Measurements from ENCODE around the gene NUP188. TPM values are rescaled to one million over a fixed set of nuclear protein-coding genes. Genes with fewer than 3 reads are reported as not detected.
"Not testable (repeated sequence)": the region's sequence is repeated elsewhere in the genome, so short reads cannot be mapped to it uniquely, and the experiment has no call there.

The NUP188 gene
- total RNA-seq, 1 donor: 30.0 TPM

DNA sequence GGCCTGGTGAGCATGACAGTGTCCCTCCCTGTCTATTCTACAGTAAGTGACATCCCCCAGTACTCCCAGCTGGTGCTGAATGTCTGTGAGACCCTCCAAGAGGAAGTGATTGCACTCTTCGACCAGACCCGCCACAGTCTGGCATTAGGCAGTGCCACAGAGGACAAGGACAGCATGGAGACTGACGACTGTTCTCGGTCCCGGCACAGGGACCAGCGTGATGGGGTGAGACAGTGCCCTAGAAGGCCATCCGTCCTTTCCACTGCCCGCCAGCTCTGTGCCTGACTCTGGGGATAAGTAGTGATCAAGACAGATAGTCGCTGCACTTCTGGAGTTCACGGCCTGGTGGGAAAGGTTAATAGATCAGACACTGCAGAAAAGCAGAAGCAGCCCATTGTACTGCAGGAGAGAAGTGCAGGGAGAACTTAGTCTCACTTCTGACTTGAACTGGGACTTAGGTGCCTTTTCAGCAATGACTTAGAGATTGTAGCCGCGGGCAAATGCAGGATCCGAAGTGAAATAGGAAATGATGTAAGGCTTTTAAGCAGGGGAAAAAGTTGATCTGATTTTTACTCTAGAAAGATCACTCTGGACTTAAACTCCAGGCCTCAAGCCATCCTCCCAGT is 52.2 kb downstream of the NUP188 start:
- no peak for TF ChIP-seq CTCF (IDR thresholded peaks at IDR 0.05; ENCODE audit: extremely low read depth, low read depth, low read length)
- Histone ChIP-seq H3K9me3 (ENCODE audit: low read depth, low read length) (no peaks in the 10 kb centered on the region), H3K4me2 (ENCODE audit: insufficient read depth, low read length) (no peak overlapping the region), H3K36me3 (ENCODE audit: insufficient read depth, low read length) (peaks cover 69% of the 10 kb centered on the region), H3K4me1 (ENCODE audit: insufficient read depth, low read length) (no peaks in the 10 kb centered on the region), H3K79me2 (ENCODE audit: insufficient read depth, low read length) (no peaks in the 10 kb centered on the region), H3K27me3 (ENCODE audit: insufficient read depth, low read length) (no peaks in the 10 kb centered on the region), H3K4me3 (ENCODE audit: insufficient read depth, low read length) (no peak overlapping the region), H4K20me1 (ENCODE audit: insufficient read depth, low read length) (no peaks in the 10 kb centered on the region), H3K27ac (ENCODE audit: low read depth, low read length) (no peak overlapping the region), H2AFZ (ENCODE audit: low read length) (no peak overlapping the region)
- no peak for DNase-seq (ENCODE audit: insufficient read length, low spot score, missing footprints)

DNA sequence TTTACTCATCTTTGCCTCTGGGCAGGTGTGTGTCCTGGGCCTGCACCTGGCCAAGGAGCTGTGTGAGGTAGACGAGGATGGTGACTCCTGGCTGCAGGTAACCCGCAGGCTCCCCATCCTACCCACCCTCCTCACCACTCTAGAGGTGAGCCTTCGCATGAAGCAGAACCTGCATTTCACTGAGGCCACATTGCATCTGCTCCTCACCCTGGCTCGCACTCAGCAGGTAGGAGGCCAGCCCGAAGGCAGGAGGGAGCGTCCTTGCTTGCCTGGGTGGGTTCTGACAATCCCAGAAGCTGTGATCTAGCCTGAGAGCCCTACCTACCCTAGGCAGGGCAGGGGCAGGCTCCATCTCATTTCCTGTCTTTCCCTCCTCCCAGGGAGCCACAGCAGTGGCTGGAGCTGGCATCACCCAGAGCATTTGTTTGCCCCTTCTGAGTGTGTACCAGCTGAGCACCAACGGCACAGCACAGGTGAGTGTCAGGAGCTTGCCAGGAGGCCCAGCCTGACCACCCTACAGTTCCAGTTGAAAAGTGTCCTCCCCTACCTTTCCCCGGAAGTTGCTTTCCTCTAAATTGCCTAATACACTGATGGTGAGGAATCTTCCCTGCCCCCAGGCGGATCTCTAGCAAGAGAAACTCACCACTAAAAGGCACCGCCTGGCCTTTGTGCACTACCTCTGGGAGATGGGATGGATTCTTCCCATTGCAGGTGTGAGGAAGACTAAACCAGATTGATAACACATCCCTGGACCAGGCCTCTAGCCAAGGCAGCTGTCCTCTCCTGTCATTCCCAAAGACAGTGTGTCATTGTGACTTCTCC is 54.2 kb downstream of the NUP188 start:
- Histone ChIP-seq H3K4me2 (ENCODE audit: insufficient read depth, low read length) (no peak overlapping the region), H3K4me1 (ENCODE audit: insufficient read depth, low read length) (no peaks in the 10 kb centered on the region), H3K79me2 (ENCODE audit: insufficient read depth, low read length) (no peaks in the 10 kb centered on the region), H3K36me3 (ENCODE audit: insufficient read depth, low read length) (peaks cover 67% of the 10 kb centered on the region), H3K9me3 (ENCODE audit: low read depth, low read length) (no peaks in the 10 kb centered on the region), H3K4me3 (ENCODE audit: insufficient read depth, low read length) (no peak overlapping the region), H2AFZ (ENCODE audit: low read length) (no peak overlapping the region), H3K27me3 (ENCODE audit: insufficient read depth, low read length) (no peaks in the 10 kb centered on the region), H3K27ac (ENCODE audit: low read depth, low read length) (no peak overlapping the region), H4K20me1 (ENCODE audit: insufficient read depth, low read length) (peaks cover 3% of the 10 kb centered on the region)
- TF ChIP-seq CTCF (IDR thresholded peaks at IDR 0.05; ENCODE audit: extremely low read depth, low read depth, low read length): no peak
- DNase-seq (ENCODE audit: insufficient read length, low spot score, missing footprints): no peak

DNA sequence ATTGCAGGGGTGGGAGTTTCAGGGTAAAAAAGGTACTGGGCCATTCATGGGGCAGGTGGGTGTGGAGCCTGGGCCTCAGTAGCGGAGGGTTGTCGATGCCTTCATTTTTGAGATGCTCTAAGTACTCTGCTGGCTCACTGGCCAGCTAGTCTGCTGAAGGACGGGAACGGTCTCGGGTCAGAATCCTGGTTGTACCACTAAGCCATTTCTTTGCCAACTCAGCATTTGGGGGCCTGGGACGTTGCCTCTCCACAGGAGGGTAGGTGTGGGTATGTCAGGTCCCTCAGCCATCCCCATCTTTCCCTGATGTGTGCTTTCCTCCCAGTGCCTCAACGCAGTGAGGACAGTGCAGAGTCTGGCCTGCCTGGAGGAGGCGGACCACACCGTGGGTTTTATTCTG is 55.5 kb downstream of the NUP188 start:
- H3K4me2 ChIP-seq (ENCODE audit: insufficient read depth, low read length): no peak overlapping the region
- peak; percentile 49 for DNase-seq (ENCODE audit: insufficient read length, low spot score, missing footprints)
- no peaks in the 10 kb centered on the region for H3K27me3 ChIP-seq (ENCODE audit: insufficient read depth, low read length)
- H3K9me3 ChIP-seq (ENCODE audit: low read depth, low read length): no peaks in the 10 kb centered on the region
- no peak overlapping the region for H2AFZ ChIP-seq (ENCODE audit: low read length)
- peaks cover 65% of the 10 kb centered on the region for H3K36me3 ChIP-seq (ENCODE audit: insufficient read depth, low read length)
- H3K4me3 ChIP-seq (ENCODE audit: insufficient read depth, low read length): no peak overlapping the region
- no peak overlapping the region for H3K27ac ChIP-seq (ENCODE audit: low read depth, low read length)
- no peak for TF ChIP-seq CTCF (IDR thresholded peaks at IDR 0.05; ENCODE audit: extremely low read depth, low read depth, low read length)
- H3K4me1 ChIP-seq (ENCODE audit: insufficient read depth, low read length): peaks cover 4% of the 10 kb centered on the region
- peaks cover 3% of the 10 kb centered on the region for H4K20me1 ChIP-seq (ENCODE audit: insufficient read depth, low read length)
- H3K79me2 ChIP-seq (ENCODE audit: insufficient read depth, low read length): no peaks in the 10 kb centered on the region

DNA sequence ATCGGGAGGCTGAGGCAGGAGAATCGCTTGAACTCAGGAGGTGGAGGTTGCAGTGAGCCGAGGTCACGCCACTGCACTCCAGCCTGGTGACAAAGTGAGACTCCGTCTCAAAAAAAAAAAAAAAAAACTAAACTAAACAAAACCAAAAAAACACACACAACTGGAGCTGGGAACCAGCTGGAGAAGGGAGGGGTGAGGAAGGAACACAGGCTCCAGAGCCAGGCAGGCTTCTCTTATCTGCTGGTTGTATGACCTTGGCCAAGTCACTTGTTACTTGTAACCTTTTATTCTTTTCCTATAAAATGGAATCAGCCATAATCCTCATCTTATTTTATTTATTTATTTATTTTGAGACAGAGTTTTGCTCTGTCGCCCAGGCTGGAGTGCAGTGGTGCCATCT is 56.7 kb downstream of the NUP188 start:
- H3K4me2 ChIP-seq (ENCODE audit: insufficient read depth, low read length); H3K27ac ChIP-seq (ENCODE audit: low read depth, low read length); H3K79me2 ChIP-seq (ENCODE audit: insufficient read depth, low read length); H3K27me3 ChIP-seq (ENCODE audit: insufficient read depth, low read length); H3K9me3 ChIP-seq (ENCODE audit: low read depth, low read length); H3K4me3 ChIP-seq (ENCODE audit: insufficient read depth, low read length); H2AFZ ChIP-seq (ENCODE audit: low read length); H4K20me1 ChIP-seq (ENCODE audit: insufficient read depth, low read length); H3K4me1 ChIP-seq (ENCODE audit: insufficient read depth, low read length): not testable (repeated sequence)
- peaks cover 55% of the 10 kb centered on the region for H3K36me3 ChIP-seq (ENCODE audit: insufficient read depth, low read length)
- DNase-seq (ENCODE audit: insufficient read length, low spot score, missing footprints): peak; percentile 48

Measured in osteoblast (primary cell).